NCI-H748 (cell line): ENCODE data around the gene CCL4.
"Not testable (repeated sequence)": the region's sequence is repeated elsewhere in the genome, so short reads cannot be mapped to it uniquely, and the experiment has no call there.

ENCODE experiments used
- DNase-seq: peaks from one replicate; lab custom pipeline; 2025; ENCODE audit not compliant: unreplicated experiment; lab: John Stamatoyannopoulos, UW

Gene CCL4

DNA sequence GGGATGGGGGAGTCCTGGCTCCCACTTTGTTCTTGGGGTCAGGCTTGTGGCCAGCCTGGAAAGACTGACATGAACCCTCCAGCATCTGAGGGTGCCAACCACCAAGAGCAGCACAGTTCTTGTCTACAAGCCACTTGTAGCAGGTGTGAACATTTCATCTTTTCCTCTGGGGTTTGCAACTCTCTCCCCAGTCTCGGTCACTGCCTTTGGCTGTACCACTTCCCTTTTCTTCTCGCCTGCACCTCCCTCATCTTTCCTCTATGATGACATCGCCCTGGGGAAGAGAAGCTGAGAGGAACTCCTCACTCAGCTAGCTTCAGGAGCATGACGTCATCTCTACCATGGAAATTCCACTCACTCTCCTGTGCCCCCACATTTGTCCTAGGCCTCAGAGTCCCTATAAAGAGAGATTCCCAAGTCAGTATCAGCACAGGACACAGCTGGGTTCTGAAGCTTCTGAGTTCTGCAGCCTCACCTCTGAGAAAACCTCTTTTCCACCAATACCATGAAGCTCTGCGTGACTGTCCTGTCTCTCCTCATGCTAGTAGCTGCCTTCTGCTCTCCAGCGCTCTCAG is at the start of gene CCL4:
CCL4 (plus strand) TSS at position 427 of the 575 bp plus-strand sequence; CDS start at position 506, 79 bp downstream.
- DNase-seq = not testable (repeated sequence)

DNA sequence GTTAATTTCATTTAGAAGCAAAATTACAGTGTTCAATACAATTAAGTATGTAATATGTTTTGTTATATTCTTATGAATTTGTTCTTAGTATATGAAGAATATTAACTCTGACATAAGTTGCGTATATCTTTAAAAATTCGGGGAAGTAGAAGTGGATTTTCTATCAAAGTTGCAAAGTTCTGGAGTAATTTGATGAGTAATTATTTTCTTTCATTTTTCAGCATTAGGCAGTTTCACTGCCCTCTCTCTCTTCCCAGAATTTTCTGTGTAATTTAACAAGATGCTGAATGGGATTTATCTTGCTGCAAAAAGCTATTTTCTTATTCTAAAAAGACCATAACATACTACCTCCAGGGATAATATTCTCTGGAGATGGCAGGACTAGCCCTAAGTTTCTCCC is 48.5 kb upstream of the CCL4 start:
- no peak for DNase-seq

DNA sequence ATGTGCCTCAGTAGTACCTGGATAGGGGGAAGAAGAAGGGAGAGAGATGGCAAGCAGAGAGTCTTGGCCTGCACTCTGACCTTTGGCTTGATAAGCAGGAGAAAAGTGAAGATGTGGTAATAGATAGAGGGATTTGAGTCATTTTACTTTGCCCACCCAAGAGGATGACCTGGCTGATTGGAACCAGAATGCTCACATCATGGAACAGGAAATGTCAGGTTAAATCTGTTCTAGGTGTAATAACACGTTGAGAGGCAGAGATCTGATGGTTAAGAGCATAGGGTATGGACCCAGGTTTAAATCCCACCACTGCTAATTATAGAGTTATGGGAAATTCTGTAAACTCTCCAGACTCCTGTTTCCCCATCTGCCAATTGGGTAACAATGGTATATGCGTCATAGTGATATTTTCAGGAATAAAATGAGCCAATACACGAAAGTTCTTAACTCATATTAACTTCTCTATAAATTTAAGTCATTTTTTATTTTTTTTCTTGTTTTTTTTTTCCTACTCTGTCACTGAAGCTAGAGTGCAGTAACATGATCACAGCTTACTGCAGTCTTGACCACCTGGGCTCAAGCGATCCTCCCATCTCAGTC is 47.6 kb upstream of the CCL4 start:
- no peak for DNase-seq

DNA sequence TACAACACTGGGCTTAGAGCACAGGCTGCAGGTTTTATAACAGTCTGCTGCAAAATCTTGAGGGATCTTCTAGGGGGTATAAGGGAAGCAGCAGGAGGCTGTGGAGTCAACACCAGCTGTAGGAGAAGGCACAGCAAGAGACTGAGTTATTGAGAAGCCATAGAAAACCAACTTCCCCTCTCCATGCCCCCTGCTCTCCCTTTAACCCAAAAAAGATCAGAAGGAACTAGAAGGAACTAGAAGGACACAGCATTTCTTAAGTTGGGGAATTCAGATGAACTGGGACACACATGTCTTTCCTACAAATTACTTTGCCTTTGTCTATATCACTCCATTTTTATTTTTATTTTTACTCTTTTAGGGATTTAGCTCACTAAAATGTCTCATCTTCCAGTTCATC is 45.7 kb upstream of the CCL4 start:
- DNase-seq = no peak

DNA sequence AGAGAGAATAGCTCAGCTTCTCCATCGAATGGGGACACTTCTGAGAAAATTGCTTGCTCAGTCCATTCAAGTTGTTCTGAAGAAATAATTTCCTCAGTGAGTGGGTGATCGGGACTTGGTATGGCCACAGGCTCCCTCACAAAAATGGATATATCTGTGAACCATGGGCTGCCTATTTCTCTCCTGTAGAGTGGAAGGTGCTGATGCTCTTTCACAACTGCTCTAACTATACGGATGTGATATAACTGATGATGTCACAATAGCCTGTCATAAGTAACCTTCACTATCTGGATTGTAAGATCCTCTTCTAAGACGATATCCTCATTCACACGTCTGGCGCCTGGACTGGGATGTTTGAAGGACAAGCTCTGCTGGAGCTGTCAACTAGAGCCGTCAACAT is 44.2 kb upstream of the CCL4 start:
- DNase-seq = no peak

DNA sequence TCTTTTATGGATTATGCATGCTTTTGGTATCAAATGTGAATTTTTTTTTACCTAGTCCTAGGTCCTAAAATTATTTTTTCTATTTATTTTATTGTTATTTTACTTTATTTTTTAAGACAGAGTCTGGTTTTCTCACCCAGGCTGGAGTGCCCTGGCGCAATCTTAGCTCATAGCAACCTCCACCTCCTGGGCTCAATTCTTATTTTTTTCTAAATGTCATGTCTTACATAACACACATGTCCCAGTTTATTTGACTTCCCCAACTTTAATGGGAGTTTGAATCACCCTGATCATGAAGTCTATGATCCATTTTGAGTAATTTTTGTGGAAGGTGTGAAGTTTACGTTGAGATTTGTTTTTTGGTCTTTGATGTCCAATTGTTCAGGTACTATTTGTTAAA is 42.8 kb upstream of the CCL4 start:
- DNase-seq = no peak

DNA sequence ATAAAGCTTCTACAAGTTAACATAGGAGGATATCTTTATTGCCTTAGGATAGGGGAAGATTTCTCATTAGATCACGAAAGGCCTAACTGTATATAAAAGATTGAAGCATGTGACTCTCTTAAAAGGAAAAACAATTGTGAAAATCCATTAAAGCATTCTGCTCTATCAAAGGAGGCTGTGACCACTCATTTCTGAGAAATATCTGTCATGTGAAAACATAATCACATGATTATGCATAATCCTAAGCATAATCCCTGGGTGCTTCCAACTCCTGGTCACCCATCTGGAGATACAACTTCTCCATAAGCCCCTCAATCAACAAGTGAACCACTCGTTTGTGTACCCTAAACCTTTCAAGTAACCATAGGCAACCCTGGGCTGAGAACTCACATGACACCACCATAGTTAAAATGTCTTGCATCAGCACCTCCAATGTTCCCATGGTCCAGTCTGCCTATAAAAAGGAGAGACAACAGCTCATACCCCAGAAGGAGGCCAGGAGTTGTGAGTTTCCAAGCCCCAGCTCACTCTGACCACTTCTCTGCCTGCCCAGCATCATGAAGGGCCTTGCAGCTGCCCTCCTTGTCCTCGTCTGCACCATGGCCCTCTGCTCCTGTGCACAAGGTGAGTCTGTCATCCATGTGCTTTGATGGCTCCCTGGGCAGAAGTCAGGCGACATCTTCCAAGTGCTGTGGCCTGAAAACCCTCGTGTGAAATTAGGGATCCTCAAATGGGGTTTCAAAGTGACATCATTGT is 39.7 kb upstream of the CCL4 start, which contains the start of gene CCL18:
CCL18 (plus strand) TSS at position 487 of the 756 bp plus-strand sequence; CDS start at position 558, 71 bp downstream.
- DNase-seq = no peak

DNA sequence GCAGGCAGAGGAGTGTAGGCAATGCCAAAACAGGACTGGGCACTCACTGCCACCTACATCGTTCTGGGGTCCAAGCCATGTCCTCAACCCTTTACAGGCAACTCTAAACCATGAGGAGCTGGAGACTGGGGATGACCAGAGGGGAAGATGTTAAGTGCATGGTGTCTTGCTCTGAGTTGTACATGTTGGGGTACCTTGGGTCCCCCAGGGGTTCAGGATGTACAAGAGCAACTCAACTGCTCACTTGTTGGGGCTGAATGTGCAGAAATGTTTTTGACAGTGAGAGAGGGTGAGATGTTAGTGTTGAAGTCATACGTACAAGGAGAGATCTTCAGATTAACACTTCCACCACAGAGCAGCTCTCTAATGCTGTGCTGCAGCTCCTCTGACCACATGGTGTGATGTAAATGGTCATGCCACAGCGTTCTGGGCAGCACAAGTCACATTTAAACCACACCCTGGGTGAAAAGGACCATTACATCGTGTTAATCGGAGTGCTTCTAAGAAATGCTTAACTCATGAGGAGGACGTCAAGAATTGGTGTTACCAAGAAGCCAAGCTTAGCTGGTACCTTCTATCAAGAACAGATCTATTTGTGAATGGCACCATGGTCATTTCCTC is 37.2 kb upstream of the CCL4 start:
- no peak for DNase-seq

DNA sequence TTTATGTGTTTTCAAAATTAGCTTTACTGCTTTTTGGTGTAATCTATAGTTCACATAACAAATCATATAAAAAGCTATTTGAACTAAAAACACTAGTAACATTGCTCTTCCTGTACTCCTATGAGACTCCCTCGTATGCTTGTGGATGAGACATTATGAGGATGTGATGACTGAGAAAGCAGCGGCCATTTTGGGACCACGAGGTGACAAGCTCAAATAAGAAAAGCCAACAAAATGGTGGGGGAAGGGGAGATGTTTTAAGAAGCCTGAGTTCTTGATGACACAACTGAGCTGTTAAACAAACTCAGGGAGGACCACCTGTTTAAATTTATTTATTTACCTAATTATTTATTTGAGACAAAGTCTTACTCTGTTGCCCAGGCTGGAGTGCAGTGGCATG is 35.1 kb upstream of the CCL4 start:
- DNase-seq = no peak

DNA sequence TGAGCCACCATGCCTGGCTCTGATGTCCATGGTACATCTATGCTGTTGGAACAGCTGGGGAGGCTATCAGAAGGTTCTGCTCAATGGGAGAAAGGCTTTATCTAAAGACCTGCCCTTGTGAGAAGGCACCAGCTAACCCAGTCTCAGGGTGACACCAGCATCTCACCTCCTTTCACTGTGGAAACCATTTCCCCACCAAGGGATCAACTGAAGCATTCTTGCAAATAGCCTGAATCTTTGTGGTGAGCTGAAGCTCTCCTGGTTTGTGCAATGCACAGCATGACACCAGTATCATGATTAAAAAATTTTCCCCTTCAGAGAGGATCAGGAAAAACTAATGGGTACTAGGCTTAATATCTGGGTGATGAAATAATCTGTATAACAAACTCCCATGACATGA is 34.5 kb upstream of the CCL4 start:
- no peak for DNase-seq

DNA sequence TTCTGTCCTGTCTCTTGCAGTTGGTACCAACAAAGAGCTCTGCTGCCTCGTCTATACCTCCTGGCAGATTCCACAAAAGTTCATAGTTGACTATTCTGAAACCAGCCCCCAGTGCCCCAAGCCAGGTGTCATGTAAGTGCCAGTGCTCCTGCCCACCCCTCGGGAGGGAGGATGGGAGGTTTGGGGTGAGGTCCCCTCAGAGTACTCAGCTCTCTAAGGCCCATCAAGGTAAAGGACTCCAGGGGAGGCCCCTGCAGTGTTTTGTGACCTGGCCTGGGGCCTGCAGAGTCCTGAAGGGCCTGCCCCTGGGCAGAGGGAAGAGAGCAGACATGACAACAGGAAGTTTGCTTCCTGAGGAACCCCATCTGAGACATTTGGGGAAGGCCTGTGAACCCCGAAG is 33.2 kb upstream of the CCL4 start:
- DNase-seq = no peak

DNA sequence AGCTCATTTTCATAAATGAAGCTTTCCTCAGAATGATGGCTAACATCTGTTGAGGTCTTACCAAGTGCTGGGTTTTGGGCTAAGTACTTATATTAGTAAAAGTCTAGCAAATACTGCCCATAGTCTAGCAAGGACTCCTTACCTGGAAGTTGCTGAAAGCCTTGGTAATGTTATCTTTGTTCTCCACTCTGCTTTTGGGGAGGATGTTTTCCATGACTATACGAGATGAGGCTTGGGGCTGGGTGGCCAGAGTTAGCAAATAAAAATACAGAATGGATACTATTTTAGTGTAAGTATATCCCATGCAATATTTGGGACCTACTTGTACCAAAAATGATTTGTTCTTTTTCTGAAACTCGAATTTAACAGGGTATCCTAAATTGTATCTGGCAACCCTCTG is 31.9 kb upstream of the CCL4 start:
- no peak for DNase-seq

DNA sequence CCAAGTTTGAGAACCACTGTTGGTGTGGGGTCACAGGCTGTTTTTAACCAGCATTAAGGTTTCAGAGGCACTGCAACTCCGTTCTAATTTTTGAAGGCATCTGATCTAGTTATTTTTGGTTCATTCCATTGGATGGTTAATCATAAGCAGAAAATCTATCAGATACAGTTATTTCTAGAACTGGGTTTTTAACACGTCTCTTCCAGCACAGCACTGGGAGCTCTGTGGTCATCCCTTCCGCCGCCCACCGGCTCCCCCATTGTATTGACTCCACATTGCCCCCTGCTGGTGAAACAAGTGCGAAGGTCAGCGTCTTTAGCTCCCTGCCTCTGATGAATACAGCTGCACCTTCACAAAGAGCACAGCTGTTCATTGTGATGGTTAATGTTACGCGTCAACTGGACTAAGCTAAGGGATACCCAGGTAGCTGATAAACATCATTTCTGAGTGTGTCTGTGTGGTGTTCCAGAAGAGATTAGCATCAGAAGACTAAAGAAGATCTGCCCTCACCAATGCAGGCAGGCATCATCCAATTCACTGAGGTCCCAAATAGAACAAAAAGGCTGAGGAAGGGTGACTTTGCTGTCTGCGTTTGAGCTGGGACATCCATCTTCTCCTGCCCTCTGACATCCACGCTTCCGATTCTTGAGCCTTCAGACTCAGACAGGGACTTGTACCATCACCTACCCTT is 31.1 kb upstream of the CCL4 start:
- peak; percentile 22 for DNase-seq

DNA sequence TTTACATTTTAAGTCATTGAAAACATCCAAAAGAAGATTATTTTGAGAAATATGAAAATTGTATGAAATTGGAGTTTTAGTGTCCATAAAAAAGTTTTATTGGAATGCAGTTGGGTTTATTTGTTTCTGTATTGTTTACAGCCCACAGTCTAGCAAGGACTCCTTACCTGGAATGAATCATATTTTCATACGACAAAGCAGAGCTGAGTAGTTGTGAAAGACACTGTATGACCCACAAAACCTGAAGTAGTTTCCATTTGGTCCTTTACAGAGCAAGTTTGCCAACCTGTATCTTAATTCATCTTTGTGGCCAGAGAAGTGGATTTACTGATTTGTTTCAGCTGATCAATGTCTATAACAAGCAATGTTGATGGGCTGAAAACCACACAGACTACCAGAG is 29.3 kb upstream of the CCL4 start:
- no peak for DNase-seq

DNA sequence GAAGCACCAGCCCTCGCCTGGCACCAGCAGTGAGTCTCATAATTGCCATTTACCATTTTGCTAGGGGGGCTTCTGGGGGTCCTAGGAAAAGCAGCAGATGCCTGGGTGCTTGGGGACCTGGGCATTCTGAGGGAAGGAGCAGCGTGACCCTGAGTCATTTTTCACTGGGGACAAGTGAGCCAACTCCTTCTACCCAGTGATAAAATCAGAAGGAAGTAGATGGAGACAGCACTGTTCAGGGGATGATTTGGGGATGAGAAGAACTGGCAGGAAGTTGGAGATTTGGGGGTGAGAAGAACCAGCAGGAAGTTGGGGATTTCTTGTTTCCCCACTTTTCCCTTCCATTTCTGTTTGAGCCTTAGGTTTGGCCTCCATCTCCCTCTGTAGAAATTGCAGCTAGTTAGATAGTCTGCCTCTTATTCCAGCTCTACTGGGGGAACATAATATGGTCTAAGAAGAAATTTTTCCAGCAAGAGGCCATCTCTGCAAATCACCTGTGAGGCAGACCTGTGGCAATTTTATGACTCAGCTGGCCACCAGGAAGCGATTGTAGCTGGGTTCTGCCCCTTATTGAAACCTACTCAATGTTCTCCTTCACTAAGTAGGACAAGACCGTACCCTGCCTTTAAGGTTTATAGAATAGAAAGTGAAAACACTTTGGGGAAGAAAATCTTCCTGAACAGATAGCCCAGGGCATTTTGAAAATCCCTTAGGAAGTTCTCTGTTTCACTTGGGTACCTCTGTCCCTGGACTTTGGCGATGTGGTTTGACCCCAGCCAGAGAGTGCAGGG is 21.8 kb upstream of the CCL4 start:
- not testable (repeated sequence) for DNase-seq

DNA sequence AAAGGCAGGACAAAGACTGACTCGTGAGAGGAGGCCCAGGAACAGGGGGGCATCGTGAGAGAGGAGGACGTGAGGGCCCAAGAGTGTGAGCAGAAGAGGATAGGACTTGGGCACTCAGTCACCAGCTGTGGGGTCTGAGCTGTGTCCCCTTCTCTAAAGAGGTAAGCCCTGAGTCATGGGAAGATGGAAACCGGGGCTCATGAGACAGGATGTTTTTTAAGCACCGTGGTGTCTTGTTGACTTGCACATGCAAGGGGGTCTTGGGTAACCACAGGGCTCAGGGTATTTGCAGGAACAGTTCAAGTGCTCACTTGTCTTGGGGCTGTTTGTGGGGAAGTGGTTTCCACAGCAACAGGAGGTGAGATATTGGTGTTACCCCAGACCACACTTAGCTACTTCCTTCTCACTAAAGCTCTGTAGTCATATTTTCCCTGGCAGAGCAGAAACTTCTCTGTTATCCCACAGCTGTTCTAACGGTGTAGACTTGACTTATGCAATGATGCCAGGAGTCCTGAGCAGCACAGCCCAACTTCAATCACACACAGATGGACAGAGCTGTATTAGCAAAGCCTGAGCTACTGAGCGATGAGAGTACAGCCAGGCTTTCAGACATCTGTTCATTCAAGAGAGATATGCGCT is 21.0 kb upstream of the CCL4 start:
- DNase-seq = not testable (repeated sequence)

DNA sequence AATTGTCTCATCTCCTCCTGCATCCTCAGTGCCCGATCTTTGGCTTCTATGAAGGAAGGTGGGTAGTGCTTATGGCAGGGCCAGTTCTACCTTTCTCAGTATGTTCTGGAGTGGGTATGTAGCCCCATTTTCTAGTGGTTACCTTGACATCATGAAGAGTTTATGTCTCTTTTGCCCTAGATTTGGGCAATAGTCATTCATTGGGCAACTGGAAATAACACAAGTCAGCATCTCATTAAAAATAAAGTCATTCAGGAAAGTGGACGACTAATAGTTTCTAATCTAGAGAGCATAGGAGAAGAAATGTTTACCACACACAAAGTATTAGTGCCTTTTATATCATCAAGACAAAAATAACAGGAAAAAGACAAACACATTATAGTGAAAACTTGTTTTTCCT is 19.9 kb upstream of the CCL4 start:
- not testable (repeated sequence) for DNase-seq

DNA sequence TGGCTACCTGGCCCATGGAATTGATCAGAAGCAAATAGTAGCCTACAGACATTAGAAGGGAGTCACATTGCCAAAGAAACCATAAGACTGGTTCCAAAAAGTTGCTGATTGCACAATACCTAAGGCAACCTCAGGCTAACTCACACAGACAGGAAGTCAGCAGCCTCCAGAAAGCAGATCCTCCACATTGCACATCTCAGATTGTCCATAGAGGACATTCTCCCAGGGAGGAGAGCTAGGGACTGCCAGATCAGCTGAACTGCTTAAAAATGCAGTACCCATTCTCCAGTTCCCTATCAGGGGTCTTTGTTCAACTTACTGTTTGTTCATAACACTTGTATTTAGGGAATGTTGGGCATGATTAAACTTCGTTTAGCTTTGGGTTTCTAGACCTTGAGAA is 17.9 kb upstream of the CCL4 start:
- DNase-seq = no peak

DNA sequence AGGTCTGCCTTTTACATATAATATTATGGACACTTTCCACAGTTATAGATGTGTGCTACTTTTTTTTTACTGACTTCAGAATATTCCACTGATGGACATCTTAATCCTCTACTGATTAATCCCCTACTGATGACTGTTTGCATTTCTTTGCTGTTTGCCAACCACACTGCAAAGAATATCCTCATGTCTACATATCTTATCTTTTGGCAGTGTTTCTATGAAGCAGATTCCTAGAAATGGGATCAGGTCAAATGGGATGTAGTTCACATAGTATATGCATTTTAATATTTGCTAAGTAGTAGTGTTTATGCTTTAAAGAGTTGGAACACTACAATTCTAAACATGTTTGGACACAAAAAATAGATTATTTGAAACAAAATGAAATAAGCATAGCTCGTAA is 16.8 kb upstream of the CCL4 start:
- no peak for DNase-seq

DNA sequence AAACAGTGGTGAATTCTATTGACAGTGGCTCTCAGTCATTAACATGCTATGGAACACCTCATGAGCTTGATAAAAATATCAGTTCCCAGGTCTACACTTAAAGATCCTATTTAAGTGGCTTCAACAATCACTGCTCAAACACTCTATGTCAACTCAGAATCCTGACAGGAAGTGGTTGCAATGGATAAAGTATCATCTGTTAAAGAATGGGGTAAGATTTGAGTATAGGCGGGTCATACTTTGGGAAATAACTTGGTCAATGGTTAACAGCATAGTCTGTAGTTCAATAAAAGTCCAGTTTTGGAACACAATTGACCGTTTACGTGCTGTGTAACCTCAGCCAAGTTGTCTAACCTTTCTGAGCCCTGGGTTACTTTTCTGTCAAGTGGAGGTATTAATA is 16.2 kb upstream of the CCL4 start:
- DNase-seq = not testable (repeated sequence)
